Thyroid gland (tissue), 4 donors: ENCODE measurements around the gene RAPGEF1. TPM values are rescaled to one million over a fixed set of nuclear protein-coding genes. Genes with fewer than 3 reads are reported as not detected.

Source experiments
- DNase-seq, 2 donors: peaks; one replicate each; pipeline ENCODE4 v3.0.0-alpha.2; 2019
- H3K27ac ChIP-seq, 3 donors: fragments of 200-600 bp; sonication (generic); 1 replicate in 2 of 3; 2 replicates in 1 of 3; pipeline ENCODE4 v1.5.1; 2016 to 2019; ENCODE audit warnings: mild to moderate bottlenecking in 1 of 3, moderate library complexity in 1 of 3
- H3K27me3 ChIP-seq: fragments of 200-600 bp; sonication (generic); one replicate; pipeline ENCODE4 v1.5.1; 2019
- H3K36me3 ChIP-seq, 2 donors: fragments of 200-600 bp; sonication (generic); one replicate each; pipeline ENCODE4 v1.5.1; 2016 to 2019
- H3K4me1 ChIP-seq, 2 donors: fragments of 200-600 bp; sonication (generic); one replicate each; pipeline ENCODE4 v1.5.1; 2017 to 2019
- H3K4me3 ChIP-seq, 3 donors: fragments of 200-600 bp; sonication (generic); replicated peaks in 1 of 3; 1 replicate in 2 of 3; 2 replicates in 1 of 3; pipeline ENCODE4 v1.5.1; 2016; ENCODE audit warnings: mild to moderate bottlenecking in 1 of 3
- H3K9me3 ChIP-seq: fragments of 200-600 bp; sonication (generic); one replicate; pipeline ENCODE4 v1.5.1; 2017
- CTCF ChIP-seq, 6 experiments: fragments of 200-600 bp in 3 of 6; fragments of 450-650 bp in 3 of 6; sonication (generic) in 3 of 6; IDR thresholded peaks; one replicate each; pipeline ENCODE4 v1.5.1; 2016 to 2019; ENCODE audit warnings: antibody characterized with exemption in 6 of 6, mild to moderate bottlenecking in 2 of 6, inconsistent platforms in 1 of 6, moderate library complexity in 1 of 6
- POLR2A ChIP-seq, 2 donors: fragments of 450-650 bp; IDR thresholded peaks; one replicate each; pipeline ENCODE4 v1.6.1; 2017; ENCODE audit warnings: antibody characterized with exemption in 2 of 2, mild to moderate bottlenecking in 2 of 2, moderate library complexity in 1 of 2
- WGBS, 2 donors: methylation state at CpG; one replicate each; pipeline ENCODE4 v1.1.5; 2017; 5-methylcytosine and 5-hydroxymethylcytosine counted together
- intact Hi-C: fragments of 100-400 bp; cut with DNase I; formaldehyde crosslinking; loops from one replicate; pipeline ENCODE4 v1.15.1; 2023
- total RNA-seq, 4 donors: library from RNA; depleted of rRNA; stranded (reverse); fragments of >200 nt; gene quantifications; one replicate each; pipeline ENCODE4 v1.2.3, GENCODE V29; 2016

Gene RAPGEF1
- total RNA-seq, 4 donors from 2014 or later, result 39.6 to 52.5 (median 44.9) TPM

- no peak for TF ChIP-seq CTCF (IDR thresholded peaks at IDR 0.05)
- no peak for TF ChIP-seq POLR2A (IDR thresholded peaks at IDR 0.05)
- peaks cover 0 to 3% of the 10 kb centered on the region in 2 donors for H3K36me3 ChIP-seq
- H3K27me3 ChIP-seq, result no peaks in the 10 kb centered on the region
- H3K4me3 ChIP-seq, result no peak overlapping the region
- peaks cover 17 to 37% of the 10 kb centered on the region in 2 donors for H3K4me1 ChIP-seq
- peak overlapping the region in 2 of 3 donors; percentile 84 to 97 for H3K27ac ChIP-seq
- WGBS, 2 donors, result 89 to 90% methylated on average over 6 of the region's 6 CpGs
- no peaks in the 10 kb centered on the region for H3K9me3 ChIP-seq
- intact Hi-C loops, result no loop called here
- no peak for DNase-seq
These were observed 103.3 kb downstream of the RAPGEF1 start for GRCh38 chr9:131636593-131636992.

GRCh38 chr9:131635892-131636291, 104.0 kb downstream of the RAPGEF1 start:
- intact Hi-C loops, result no loop called here
- Histone ChIP-seq H3K36me3 (peaks cover 0 to 3% of the 10 kb centered on the region in 2 donors), H3K4me3 (no peak overlapping the region), H3K4me1 (peaks cover 10 to 30% of the 10 kb centered on the region in 2 donors), H3K27me3 (no peaks in the 10 kb centered on the region), H3K27ac (peak overlapping the region; percentile 84 to 97 (median 91)), H3K9me3 (no peaks in the 10 kb centered on the region)
- 83 to 93% methylated on average over 5 of the region's 5 CpGs for WGBS, 2 donors
- no peak for DNase-seq
- TF ChIP-seq CTCF (IDR thresholded peaks at IDR 0.05) (no peak), POLR2A (IDR thresholded peaks at IDR 0.05) (no peak)

GRCh38 chr9:131635285-131635684, 104.6 kb downstream of the RAPGEF1 start:
- H3K4me3 ChIP-seq, result no peak overlapping the region
- peaks cover 0 to 3% of the 10 kb centered on the region in 2 donors for H3K36me3 ChIP-seq
- 5 to 7% methylated on average over 6 of the region's 6 CpGs for WGBS, 2 donors
- H3K9me3 ChIP-seq, result no peaks in the 10 kb centered on the region
- H3K4me1 ChIP-seq, result peaks cover 8 to 28% of the 10 kb centered on the region in 2 donors
- H3K27ac ChIP-seq, result peak overlapping the region; percentile 84 to 97 (median 91)
- no peaks in the 10 kb centered on the region for H3K27me3 ChIP-seq
- TF ChIP-seq POLR2A (IDR thresholded peaks at IDR 0.05) (peak in 1 of 2 donors; percentile 53), CTCF (IDR thresholded peaks at IDR 0.05) (peak in 3 of 6 experiments; percentile 5 to 22 (median 12))
- intact Hi-C loops, result no loop called here
- peak; percentile 95 for DNase-seq

- WGBS, 2 donors, result 90 to 92% methylated on average over 9 of the region's 9 CpGs
- peak overlapping the region in 2 of 3 donors; percentile 84 to 97 for H3K27ac ChIP-seq
- H3K9me3 ChIP-seq, result no peaks in the 10 kb centered on the region
- TF ChIP-seq POLR2A (IDR thresholded peaks at IDR 0.05) (no peak), CTCF (IDR thresholded peaks at IDR 0.05) (no peak)
- H3K27me3 ChIP-seq, result no peaks in the 10 kb centered on the region
- no peak for DNase-seq
- peaks cover 8 to 39% of the 10 kb centered on the region in 2 donors for H3K4me1 ChIP-seq
- no peak overlapping the region for H3K4me3 ChIP-seq
- H3K36me3 ChIP-seq, result peaks cover 0 to 3% of the 10 kb centered on the region in 2 donors
- intact Hi-C loops, result no loop called here
These were observed 106.3 kb downstream of the RAPGEF1 start for GRCh38 chr9:131633491-131634031.

GRCh38 chr9:131631306-131631705, 108.6 kb downstream of the RAPGEF1 start:
- DNase-seq, result no peak
- no peaks in the 10 kb centered on the region for H3K36me3 ChIP-seq
- TF ChIP-seq POLR2A (IDR thresholded peaks at IDR 0.05) (no peak), CTCF (IDR thresholded peaks at IDR 0.05) (no peak)
- H3K27ac ChIP-seq, result no peak overlapping the region
- H3K9me3 ChIP-seq, result no peaks in the 10 kb centered on the region
- intact Hi-C loops, result no loop called here
- H3K4me3 ChIP-seq, result no peak overlapping the region
- H3K27me3 ChIP-seq, result no peaks in the 10 kb centered on the region
- 85 to 86% methylated on average over 13 of the region's 13 CpGs for WGBS, 2 donors
- peaks cover 21 to 52% of the 10 kb centered on the region in 2 donors for H3K4me1 ChIP-seq
